SK-N-DZ (cell line): Measurements from ENCODE around the gene INMT.

ENCODE experiments used
- DNase-seq: peaks from one replicate; pipeline ENCODE4 v3.0.0-alpha.2; 2015; ENCODE audit warnings: low spot score

The INMT gene

GRCh38 chr7:30750683-30751650 lies 968 bp upstream of the INMT start:
- DNase-seq: no peak

DNA sequence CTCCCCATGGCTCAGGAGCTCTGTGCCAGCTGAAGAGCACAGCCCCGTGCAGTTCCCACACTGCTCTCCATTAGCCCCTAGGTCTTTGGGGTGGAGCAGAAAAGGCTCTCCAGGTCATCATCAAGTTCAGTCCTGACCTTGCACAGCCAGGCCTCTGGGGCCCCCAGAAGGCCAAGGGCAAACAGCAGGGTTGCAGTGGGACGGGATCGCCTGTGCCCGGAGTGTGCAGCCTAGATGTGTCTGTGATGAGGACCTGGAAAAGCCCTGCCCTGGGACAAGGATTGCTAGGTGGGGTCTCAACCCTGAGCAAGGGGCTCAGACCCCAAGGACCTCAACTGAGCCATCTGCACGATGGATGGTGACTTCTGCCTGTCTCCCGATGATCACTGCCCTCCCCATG lies 549 bp downstream of the INMT start:
- no peak for DNase-seq

- no peak for DNase-seq
Measured at GRCh38 chr7:30752979-30753378, 1.0 kb downstream of the INMT start.

- DNase-seq: no peak
Measured at GRCh38 chr7:30754315-30754877, 2.5 kb downstream of the INMT start.

- peak; percentile 44 for DNase-seq
Measured at GRCh38 chr7:30755384-30756154, 3.6 kb downstream of the INMT start.

DNA sequence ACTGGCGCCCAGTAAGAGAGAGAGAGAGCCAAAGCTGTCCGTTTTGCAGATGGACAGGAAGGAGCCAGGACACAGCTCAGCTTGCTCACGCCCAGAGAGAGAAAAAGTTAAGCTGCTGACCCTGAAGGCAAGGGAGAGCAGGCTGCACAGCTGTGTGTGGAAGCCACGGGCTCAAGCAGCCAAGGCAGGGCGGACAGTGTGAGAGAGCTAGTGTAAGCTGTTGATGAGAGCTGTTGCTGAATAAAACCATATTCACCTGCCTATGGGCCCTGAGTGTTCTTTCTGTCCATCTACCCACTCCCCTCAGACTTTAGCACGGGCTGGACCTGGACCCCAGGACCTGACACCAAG lies 5.4 kb downstream of the INMT start:
- no peak for DNase-seq

DNA sequence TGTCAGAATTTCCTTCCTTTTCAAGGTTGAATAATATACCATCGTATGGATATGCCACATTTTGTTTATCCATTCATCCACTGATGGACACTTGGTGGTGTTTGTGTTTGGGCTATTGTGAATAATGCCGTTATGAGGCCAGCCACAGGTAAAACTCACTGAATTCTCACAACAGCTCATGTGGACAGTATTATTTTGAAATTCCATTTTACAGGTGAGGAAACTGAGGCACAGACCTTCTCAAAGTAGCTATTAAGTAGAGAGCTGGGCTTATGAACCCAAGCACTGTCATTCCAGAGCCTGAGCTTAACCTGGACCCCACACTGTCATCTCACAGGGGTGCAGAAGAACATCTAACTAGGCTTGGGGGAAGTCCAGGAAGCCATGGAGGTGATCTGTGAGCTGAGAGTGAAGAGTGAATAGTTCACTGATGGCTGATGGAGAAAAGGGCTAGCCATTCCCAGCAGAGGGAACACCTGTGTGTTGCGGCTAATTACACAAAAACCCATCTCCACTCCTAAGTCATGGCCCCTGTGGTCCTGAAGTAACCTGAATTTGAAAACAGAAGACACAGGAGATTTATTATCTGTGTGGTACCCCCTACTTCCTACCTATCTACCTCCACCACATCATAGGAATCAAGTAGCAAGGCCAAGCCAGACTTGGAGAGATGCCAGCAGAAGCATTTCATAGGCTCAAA lies 8.7 kb downstream of the INMT start:
- DNase-seq: no peak

GRCh38 chr7:30761214-30762156 lies 9.6 kb downstream of the INMT start:
- no peak for DNase-seq

- DNase-seq: no peak
Measured at GRCh38 chr7:30764030-30764975, 12.4 kb downstream of the INMT start.

DNA sequence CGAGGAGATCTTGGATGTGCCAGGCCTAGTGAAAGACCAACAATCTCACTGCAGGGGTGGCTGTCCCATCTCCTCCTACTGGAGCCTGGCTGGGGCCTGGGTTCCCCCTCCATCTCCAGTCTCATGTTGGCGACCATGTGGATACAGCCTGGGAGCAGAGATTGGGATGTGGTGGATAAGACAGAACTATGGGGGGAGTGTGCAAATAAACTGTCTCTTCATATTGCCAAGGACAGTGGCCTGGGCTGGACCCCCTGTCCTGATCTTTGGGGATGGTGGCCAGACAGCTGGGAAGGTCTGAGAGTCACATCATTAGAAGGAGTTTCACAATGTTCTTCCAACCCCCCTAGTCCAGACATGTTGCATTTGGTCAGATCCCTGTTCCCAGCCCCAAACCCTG lies 13.5 kb downstream of the INMT start:
- no peak for DNase-seq

GRCh38 chr7:30770845-30771173 lies 18.9 kb downstream of the INMT start:
- no peak for DNase-seq

- DNase-seq: peak; percentile 82
Measured at GRCh38 chr7:30771174-30771879, 19.4 kb downstream of the INMT start, which contains the start of gene MINDY4. Gene MINDY4, plus strand, starts transcription at chr7:30771417. Its CDS starts 77 bp downstream, at chr7:30771494.

GRCh38 chr7:30771880-30772425 lies 20.0 kb downstream of the INMT start:
- no peak for DNase-seq

DNA sequence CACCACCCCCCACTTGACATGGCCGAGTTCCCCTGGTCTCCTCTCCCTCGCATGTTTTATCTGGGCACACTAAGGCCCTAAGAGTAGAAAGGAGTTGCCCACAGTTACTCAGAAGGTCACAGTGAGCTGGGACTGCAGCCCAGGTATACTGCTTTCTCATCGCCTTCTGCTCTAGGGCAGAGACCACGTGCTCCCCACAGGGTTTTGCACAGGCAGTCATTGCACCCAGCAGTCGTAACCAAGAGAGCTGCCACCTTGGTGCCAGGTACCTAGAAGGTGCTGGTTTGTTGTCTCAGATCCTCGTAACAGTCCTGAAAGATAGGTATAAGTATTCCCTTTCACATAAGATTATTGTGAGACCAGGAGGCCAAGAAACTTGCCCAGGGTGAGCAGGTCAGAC lies 21.0 kb downstream of the INMT start:
- DNase-seq: no peak

GRCh38 chr7:30775992-30776391 lies 24.1 kb downstream of the INMT start:
- no peak for DNase-seq

GRCh38 chr7:30776971-30777370 lies 25.0 kb downstream of the INMT start:
- DNase-seq: no peak

DNA sequence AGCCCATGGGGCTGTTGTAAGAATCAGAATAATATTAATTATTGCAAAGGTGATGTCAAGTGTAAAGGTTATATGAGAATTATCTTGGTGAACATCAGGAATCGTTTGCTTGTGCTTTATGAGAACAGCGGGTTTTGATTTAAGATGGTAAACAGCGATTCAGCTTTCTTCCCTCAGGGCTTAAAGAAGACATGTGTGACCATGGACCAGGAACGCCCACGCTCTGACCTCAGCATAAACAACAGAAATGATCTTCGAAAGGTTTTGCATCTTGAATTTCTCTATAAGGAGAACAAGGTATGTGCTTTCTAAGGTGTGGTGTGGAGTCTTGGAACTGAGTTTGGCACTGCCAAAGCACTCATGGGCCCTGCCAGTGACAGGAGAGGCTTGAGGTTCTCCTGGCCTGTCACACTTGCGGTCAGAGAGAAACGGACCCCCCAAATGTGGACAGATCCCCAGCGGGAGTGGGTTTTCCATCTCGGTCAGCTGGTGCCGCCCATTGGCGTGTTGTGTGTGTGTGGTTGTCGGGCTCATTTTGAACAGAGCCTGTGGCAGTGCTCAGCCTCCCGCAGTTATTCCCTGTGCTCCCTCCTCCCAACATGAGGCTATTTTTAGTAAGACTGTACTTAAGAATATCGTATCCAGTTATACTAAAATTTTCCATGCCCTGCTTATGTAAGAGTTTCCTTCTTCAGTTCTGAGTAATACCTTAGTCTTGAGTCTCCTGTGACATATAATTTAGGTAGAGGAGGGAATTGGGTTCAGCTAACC lies 26.5 kb downstream of the INMT start:
- DNase-seq: no peak

DNA sequence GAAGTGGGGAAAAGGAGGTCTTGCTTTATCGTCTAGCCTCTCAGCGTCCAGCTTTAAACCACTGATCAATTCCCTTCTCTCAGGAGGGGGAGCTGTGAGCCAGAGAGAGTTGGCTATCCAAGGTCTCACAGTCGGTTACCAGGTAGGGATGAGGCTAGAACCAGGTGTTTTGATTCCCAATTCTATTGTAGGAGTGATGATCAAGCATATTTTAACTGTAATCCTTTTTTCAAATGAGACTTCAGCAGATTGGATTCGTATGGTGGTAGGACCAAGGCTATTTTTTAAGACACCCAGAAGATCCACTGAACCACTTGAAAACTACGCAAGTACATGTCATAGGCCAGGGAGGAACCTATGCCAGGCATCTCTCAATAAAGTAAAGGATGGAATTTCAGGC lies 27.6 kb downstream of the INMT start:
- no peak for DNase-seq
